IMR-90 (cell line): ENCODE measurements around the gene FOXO4.

Experiments used
- BHLHE40 ChIP-seq: fragments of 150-350 bp; IDR thresholded peaks from 2 replicates; pipeline ENCODE4 v1.6.1; 2016; ENCODE audit warnings: mild to moderate bottlenecking, low read depth, low read length
- CEBPB ChIP-seq: IDR thresholded peaks from 2 replicates; pipeline ENCODE4 v1.6.1; 2012; ENCODE audit warnings: low read depth, low read length, improper control_type of control experiment
- CHD1 ChIP-seq: IDR thresholded peaks from 2 replicates; pipeline ENCODE4 v1.6.1; 2012; ENCODE audit warnings: low read depth, low read length, improper control_type of control experiment
- FOS ChIP-seq: fragments of 150-350 bp; IDR thresholded peaks from 2 replicates; pipeline ENCODE4 v1.6.1; 2016; ENCODE audit warnings: low read depth, low read length
- MAFK ChIP-seq: IDR thresholded peaks from 2 replicates; pipeline ENCODE4 v1.6.1; 2012; ENCODE audit warnings: low read depth, low read length, improper control_type of control experiment
- MAZ ChIP-seq: IDR thresholded peaks from 2 replicates; pipeline ENCODE4 v1.6.1; 2012; ENCODE audit warnings: low read depth, mild to moderate bottlenecking, low read length, improper control_type of control experiment, moderate library complexity, borderline replicate concordance
- MXI1 ChIP-seq: IDR thresholded peaks from 2 replicates; pipeline ENCODE4 v1.6.1; 2012; ENCODE audit warnings: low read depth, mild to moderate bottlenecking, low read length, moderate library complexity, borderline replicate concordance
- POLR2A ChIP-seq: IDR thresholded peaks from 2 replicates; pipeline ENCODE4 v1.6.1; 2012; ENCODE audit warnings: mild to moderate bottlenecking, low read depth, low read length
- RAD21 ChIP-seq: IDR thresholded peaks from 2 replicates; pipeline ENCODE4 v1.6.1; 2012; ENCODE audit warnings: low read length, improper control_type of control experiment
- RFX5 ChIP-seq: IDR thresholded peaks from 2 replicates; pipeline ENCODE4 v1.8.0; 2012; ENCODE audit warnings: low read depth, mild to moderate bottlenecking, low read length, moderate library complexity
- SMC3 ChIP-seq: fragments of 150-350 bp; IDR thresholded peaks from 2 replicates; pipeline ENCODE4 v1.6.1; 2016; ENCODE audit warnings: low read depth, mild to moderate bottlenecking, antibody characterized with exemption, low read length, moderate library complexity
- TF ChIP-seq, protein P1 (sequence below): conservative IDR thresholded peaks from 2 replicates; pipeline ENCODE4 v1.5.1; 2012; ENCODE audit warnings: mild to moderate bottlenecking, low read depth, low read length, improper control_type of control experiment
- TF ChIP-seq, protein P2 (sequence below): fragments of 150-350 bp; IDR thresholded peaks from 2 replicates; pipeline ENCODE4 v1.6.1; 2016; ENCODE audit warnings: low read depth, mild to moderate bottlenecking, low read length, moderate library complexity, borderline replicate concordance

DNA sequence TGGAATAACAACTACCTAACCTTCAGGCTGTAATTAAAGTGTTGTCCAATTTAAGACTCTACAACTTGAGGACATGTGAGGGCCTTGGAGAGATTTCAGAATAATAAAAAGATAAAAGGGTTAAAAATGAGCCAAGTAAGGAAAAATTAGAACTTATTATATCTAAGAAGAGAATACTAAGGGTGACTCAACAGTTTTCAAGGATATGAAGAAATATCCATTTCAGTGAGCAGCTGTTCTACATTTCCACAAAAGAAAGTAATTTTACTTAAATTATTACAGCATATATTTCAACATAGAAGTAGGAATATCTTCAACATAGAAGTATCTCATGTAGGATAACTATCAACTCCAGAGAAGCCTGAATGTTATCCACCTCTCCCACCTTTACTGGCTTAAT, 38.8 kb upstream of the FOXO4 start:
- TF ChIP-seq, protein P1, sequence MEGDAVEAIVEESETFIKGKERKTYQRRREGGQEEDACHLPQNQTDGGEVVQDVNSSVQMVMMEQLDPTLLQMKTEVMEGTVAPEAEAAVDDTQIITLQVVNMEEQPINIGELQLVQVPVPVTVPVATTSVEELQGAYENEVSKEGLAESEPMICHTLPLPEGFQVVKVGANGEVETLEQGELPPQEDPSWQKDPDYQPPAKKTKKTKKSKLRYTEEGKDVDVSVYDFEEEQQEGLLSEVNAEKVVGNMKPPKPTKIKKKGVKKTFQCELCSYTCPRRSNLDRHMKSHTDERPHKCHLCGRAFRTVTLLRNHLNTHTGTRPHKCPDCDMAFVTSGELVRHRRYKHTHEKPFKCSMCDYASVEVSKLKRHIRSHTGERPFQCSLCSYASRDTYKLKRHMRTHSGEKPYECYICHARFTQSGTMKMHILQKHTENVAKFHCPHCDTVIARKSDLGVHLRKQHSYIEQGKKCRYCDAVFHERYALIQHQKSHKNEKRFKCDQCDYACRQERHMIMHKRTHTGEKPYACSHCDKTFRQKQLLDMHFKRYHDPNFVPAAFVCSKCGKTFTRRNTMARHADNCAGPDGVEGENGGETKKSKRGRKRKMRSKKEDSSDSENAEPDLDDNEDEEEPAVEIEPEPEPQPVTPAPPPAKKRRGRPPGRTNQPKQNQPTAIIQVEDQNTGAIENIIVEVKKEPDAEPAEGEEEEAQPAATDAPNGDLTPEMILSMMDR = no peak
- TF ChIP-seq CEBPB (peak; percentile 40; the same call in 1 of the 2 replicates), RAD21 (no peak), POLR2A (no peak), MAZ (no peak), CHD1 (no peak), BHLHE40 (no peak), MXI1 (no peak), RFX5 (no peak), MAFK (0 out of 2 replicates have a peak, but pooled peaks have one; percentile 19), SMC3 (no peak), FOS (no peak)
- TF ChIP-seq, protein P2, sequence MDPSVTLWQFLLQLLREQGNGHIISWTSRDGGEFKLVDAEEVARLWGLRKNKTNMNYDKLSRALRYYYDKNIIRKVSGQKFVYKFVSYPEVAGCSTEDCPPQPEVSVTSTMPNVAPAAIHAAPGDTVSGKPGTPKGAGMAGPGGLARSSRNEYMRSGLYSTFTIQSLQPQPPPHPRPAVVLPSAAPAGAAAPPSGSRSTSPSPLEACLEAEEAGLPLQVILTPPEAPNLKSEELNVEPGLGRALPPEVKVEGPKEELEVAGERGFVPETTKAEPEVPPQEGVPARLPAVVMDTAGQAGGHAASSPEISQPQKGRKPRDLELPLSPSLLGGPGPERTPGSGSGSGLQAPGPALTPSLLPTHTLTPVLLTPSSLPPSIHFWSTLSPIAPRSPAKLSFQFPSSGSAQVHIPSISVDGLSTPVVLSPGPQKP = no peak
